ENCODE results near the gene RUNX3. TPM values are rescaled to one million over a fixed set of nuclear protein-coding genes. Genes with fewer than 3 reads are reported as not detected.

Gene RUNX3
- total RNA-seq, 2 donors from 2014 or later = 6.8 to 8.5 TPM

GRCh38 chr1:24903955-24904730 lies 25.9 kb downstream of the RUNX3 start:
- H3K4me3 ChIP-seq = no peak overlapping the region
- TF ChIP-seq, protein P1, sequence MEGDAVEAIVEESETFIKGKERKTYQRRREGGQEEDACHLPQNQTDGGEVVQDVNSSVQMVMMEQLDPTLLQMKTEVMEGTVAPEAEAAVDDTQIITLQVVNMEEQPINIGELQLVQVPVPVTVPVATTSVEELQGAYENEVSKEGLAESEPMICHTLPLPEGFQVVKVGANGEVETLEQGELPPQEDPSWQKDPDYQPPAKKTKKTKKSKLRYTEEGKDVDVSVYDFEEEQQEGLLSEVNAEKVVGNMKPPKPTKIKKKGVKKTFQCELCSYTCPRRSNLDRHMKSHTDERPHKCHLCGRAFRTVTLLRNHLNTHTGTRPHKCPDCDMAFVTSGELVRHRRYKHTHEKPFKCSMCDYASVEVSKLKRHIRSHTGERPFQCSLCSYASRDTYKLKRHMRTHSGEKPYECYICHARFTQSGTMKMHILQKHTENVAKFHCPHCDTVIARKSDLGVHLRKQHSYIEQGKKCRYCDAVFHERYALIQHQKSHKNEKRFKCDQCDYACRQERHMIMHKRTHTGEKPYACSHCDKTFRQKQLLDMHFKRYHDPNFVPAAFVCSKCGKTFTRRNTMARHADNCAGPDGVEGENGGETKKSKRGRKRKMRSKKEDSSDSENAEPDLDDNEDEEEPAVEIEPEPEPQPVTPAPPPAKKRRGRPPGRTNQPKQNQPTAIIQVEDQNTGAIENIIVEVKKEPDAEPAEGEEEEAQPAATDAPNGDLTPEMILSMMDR (IDR thresholded peaks at IDR 0.05) = no peak
- H3K27me3 ChIP-seq (replicated peaks; ENCODE audit: insufficient read depth) = no peaks in the 10 kb centered on the region
- DNase-seq (ENCODE audit: low spot score) = no peak
- H3K9me3 ChIP-seq = no peaks in the 10 kb centered on the region
- no peak for ATAC-seq (ENCODE audit: insufficient number of reproducible peaks, low FRiP score, low read depth)
- no peaks in the 10 kb centered on the region for H3K4me1 ChIP-seq (ENCODE audit: control insufficient read depth in 1 of 2, low read depth in 2 of 2)
- H3K36me3 ChIP-seq = no peaks in the 10 kb centered on the region
- no peak overlapping the region for H3K27ac ChIP-seq

- TF ChIP-seq, protein P1 (IDR thresholded peaks at IDR 0.05) = no peak
- ATAC-seq (ENCODE audit: insufficient number of reproducible peaks, low FRiP score, low read depth) (no peak), DNase-seq (ENCODE audit: low spot score) (no peak)
- Histone ChIP-seq H3K27ac (no peak overlapping the region), H3K4me1 (ENCODE audit: control insufficient read depth in 1 of 2, low read depth in 2 of 2) (no peaks in the 10 kb centered on the region), H3K4me3 (no peak overlapping the region), H3K36me3 (no peaks in the 10 kb centered on the region), H3K27me3 (replicated peaks; ENCODE audit: insufficient read depth) (no peaks in the 10 kb centered on the region), H3K9me3 (no peaks in the 10 kb centered on the region)
These were observed 26.5 kb downstream of the RUNX3 start for GRCh38 chr1:24903560-24903954.

DNA sequence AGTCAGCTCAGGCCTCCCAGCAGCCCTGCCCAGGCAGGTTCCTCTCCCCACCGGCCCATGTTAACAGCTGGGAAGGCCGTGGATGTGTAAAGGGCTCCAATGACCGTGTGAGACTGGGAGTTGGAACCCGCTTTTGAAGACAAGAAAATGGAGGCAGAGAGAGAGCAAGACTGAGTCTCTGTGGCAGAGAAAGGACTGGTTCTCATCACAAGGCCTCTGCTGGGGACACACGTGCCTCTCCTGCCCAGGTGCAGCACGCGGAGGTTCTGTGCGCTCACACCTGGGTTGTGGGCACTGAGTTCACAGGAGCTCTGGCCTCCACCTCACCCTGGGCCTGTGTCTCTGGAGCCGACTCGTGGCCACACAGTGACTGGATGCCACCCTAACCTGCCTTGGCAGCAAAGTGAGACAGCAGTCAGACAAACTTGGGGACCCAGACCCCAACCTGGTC lies 27.0 kb downstream of the RUNX3 start:
- no peak for ATAC-seq (ENCODE audit: insufficient number of reproducible peaks, low FRiP score, low read depth)
- no peaks in the 10 kb centered on the region for H3K9me3 ChIP-seq
- H3K4me1 ChIP-seq (ENCODE audit: control insufficient read depth in 1 of 2, low read depth in 2 of 2) = no peaks in the 10 kb centered on the region
- no peaks in the 10 kb centered on the region for H3K27me3 ChIP-seq (replicated peaks; ENCODE audit: insufficient read depth)
- no peaks in the 10 kb centered on the region for H3K36me3 ChIP-seq
- no peak for DNase-seq (ENCODE audit: low spot score)
- H3K4me3 ChIP-seq = no peak overlapping the region
- TF ChIP-seq, protein P1 (IDR thresholded peaks at IDR 0.05) = no peak
- no peak overlapping the region for H3K27ac ChIP-seq

DNA sequence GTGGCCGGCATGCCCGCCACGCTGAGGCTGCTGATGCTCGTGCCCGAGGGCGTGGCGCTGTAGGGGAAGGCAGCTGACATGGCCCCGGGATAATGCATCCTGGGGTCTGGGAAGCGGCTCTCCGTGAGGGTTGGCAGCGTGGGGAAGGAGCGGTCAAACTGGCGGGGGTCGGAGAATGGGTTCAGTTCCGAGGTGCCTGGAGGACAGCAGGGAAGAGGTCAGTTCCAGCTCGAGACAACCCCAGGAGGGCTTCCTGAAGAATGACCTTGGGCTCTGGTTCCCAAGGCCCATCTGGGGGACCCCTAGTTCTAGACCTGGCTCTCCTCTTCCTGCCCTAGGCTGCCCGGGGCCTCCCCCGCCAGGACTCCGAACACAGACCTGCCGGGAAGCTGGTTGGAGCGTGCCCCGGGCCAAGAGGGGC lies 27.6 kb downstream of the RUNX3 start:
- DNase-seq (ENCODE audit: low spot score) (no peak), ATAC-seq (ENCODE audit: insufficient number of reproducible peaks, low FRiP score, low read depth) (no peak)
- TF ChIP-seq, protein P1 (IDR thresholded peaks at IDR 0.05) = no peak
- H3K4me1 ChIP-seq (ENCODE audit: control insufficient read depth in 1 of 2, low read depth in 2 of 2) = no peaks in the 10 kb centered on the region
- H3K4me3 ChIP-seq = no peak overlapping the region
- no peaks in the 10 kb centered on the region for H3K27me3 ChIP-seq (replicated peaks; ENCODE audit: insufficient read depth)
- H3K9me3 ChIP-seq = no peaks in the 10 kb centered on the region
- H3K36me3 ChIP-seq = no peaks in the 10 kb centered on the region
- H3K27ac ChIP-seq = no peak overlapping the region

DNA sequence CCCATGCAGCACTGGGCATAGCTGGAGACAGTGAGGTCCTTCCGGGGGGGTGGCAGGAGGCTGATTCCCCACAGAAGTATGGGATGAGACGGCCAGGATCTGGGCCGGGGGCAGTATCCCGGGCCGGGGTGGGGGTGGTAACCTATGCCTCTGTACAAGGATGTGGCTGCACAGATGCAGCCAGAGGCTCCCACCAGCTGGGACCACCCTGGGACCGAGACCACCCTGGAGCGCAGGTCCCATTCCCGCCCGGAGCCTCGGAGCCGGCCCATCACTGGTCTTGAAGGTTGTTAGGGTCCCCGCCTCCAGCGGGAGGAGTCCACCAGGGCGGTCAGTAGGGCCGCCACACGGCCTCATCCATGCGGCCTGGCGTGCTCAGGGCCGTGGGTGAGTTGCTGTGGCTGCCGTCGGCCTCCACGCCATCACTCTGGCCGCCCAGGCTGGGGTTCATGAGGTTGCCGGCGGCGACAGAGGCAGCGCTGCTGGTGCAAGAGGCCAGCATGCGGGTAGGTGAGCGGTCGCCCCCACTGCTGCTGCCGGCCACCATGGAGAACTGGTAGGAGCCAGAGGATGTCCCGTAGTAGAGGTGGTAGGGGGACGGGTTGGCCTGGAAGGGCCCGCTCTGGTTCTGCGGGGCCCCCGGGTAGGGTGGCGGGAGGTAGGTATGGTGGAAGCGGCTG lies 28.1 kb downstream of the RUNX3 start:
- Histone ChIP-seq H3K27me3 (replicated peaks; ENCODE audit: insufficient read depth) (no peaks in the 10 kb centered on the region), H3K9me3 (no peaks in the 10 kb centered on the region), H3K27ac (no peak overlapping the region), H3K4me3 (no peak overlapping the region), H3K4me1 (ENCODE audit: control insufficient read depth in 1 of 2, low read depth in 2 of 2) (no peaks in the 10 kb centered on the region), H3K36me3 (no peaks in the 10 kb centered on the region)
- ATAC-seq (ENCODE audit: insufficient number of reproducible peaks, low FRiP score, low read depth) (no peak), DNase-seq (ENCODE audit: low spot score) (no peak)
- TF ChIP-seq, protein P1 (IDR thresholded peaks at IDR 0.05) = no peak

Measured in thoracic aorta (tissue), 2 donors.